ENCODE results near the gene RPS6KA4. TPM values are rescaled to one million over a fixed set of nuclear protein-coding genes. Genes with fewer than 3 reads are reported as not detected.

RPS6KA4 gene
- total RNA-seq, 2 donors from 2014 or later = 13.0 to 22.7 TPM

- no peak for DNase-seq
- no peaks in the 10 kb centered on the region for H3K36me3 ChIP-seq (replicated peaks in 1 of 2; ENCODE audit: insufficient read depth in 1 of 2, low read depth in 2 of 2)
- no peak overlapping the region for H3K4me3 ChIP-seq
- H3K27me3 ChIP-seq = no peaks in the 10 kb centered on the region
- no peaks in the 10 kb centered on the region for H3K4me1 ChIP-seq
- WGBS, 2 donors = 72% methylated on average over 15 of the region's 20 CpGs; no CpG with 5 or more reads in 1 of the 2 donors
- H3K27ac ChIP-seq = no peak overlapping the region
- H3K9me3 ChIP-seq = no peaks in the 10 kb centered on the region
- intact Hi-C loops (cut with DNase I) = no loop called here
- TF ChIP-seq CTCF (IDR thresholded peaks at IDR 0.05) = no peak
- TF ChIP-seq POLR2A (IDR thresholded peaks at IDR 0.05) = no peak
- no peak for ATAC-seq
These were observed 50.3 kb downstream of the RPS6KA4 start for GRCh38 chr11:64409278-64409677.

GRCh38 chr11:64409707-64410403 lies 50.9 kb downstream of the RPS6KA4 start:
- H3K27ac ChIP-seq = no peak overlapping the region
- 43 to 55% methylated on average over 15 to 16 of the region's 16 CpGs for WGBS, 2 donors
- DNase-seq = peak in 1 of 4 donors; percentile 35

GRCh38 chr11:64410404-64410734 lies 51.4 kb downstream of the RPS6KA4 start:
- ATAC-seq (no peak), DNase-seq (no peak)
- no peak for TF ChIP-seq CTCF (IDR thresholded peaks at IDR 0.05)
- no peak for TF ChIP-seq POLR2A (IDR thresholded peaks at IDR 0.05)
- Histone ChIP-seq H3K4me3 (no peak overlapping the region), H3K27ac (no peak overlapping the region), H3K27me3 (no peaks in the 10 kb centered on the region), H3K36me3 (replicated peaks in 1 of 2; ENCODE audit: insufficient read depth in 1 of 2, low read depth in 2 of 2) (no peaks in the 10 kb centered on the region), H3K9me3 (no peaks in the 10 kb centered on the region), H3K4me1 (no peaks in the 10 kb centered on the region)
- 70 to 78% methylated on average over 7 of the region's 7 CpGs for WGBS, 2 donors
- intact Hi-C loops (cut with DNase I) = no loop called here

More at GRCh38 chr11:64409707-64410403, 50.9 kb downstream of the RPS6KA4 start:
- no peaks in the 10 kb centered on the region for H3K36me3 ChIP-seq (replicated peaks in 1 of 2; ENCODE audit: insufficient read depth in 1 of 2, low read depth in 2 of 2)
- ATAC-seq = no peak
- TF ChIP-seq POLR2A (IDR thresholded peaks at IDR 0.05) (no peak), CTCF (IDR thresholded peaks at IDR 0.05) (no peak)
- H3K4me3 ChIP-seq = no peak overlapping the region
- no peaks in the 10 kb centered on the region for H3K27me3 ChIP-seq
- no peaks in the 10 kb centered on the region for H3K4me1 ChIP-seq
- intact Hi-C loops (cut with DNase I) = no loop called here
- H3K9me3 ChIP-seq = no peaks in the 10 kb centered on the region

- TF ChIP-seq CTCF (IDR thresholded peaks at IDR 0.05) (no peak), POLR2A (IDR thresholded peaks at IDR 0.05) (no peak)
- DNase-seq = no peak
These were observed 54.5 kb downstream of the RPS6KA4 start for GRCh38 chr11:64413417-64413816.

GRCh38 chr11:64415286-64415685 lies 56.3 kb downstream of the RPS6KA4 start:
- H3K27ac ChIP-seq = no peak overlapping the region

More at GRCh38 chr11:64413417-64413816, 54.5 kb downstream of the RPS6KA4 start:
- Histone ChIP-seq H3K27ac (no peak overlapping the region), H3K9me3 (no peaks in the 10 kb centered on the region), H3K27me3 (no peaks in the 10 kb centered on the region), H3K4me3 (no peak overlapping the region), H3K4me1 (no peaks in the 10 kb centered on the region), H3K36me3 (replicated peaks in 1 of 2; ENCODE audit: insufficient read depth in 1 of 2, low read depth in 2 of 2) (no peaks in the 10 kb centered on the region)
- 70 to 85% methylated on average over 3 of the region's 3 CpGs for WGBS, 2 donors
- no peak for ATAC-seq
- intact Hi-C loops (cut with DNase I) = no loop called here

More at GRCh38 chr11:64415286-64415685, 56.3 kb downstream of the RPS6KA4 start:
- intact Hi-C loops (cut with DNase I) = no loop called here
- no peaks in the 10 kb centered on the region for H3K9me3 ChIP-seq
- WGBS, 2 donors = 64 to 76% methylated on average over 10 of the region's 10 CpGs
- no peaks in the 10 kb centered on the region for H3K36me3 ChIP-seq (replicated peaks in 1 of 2; ENCODE audit: insufficient read depth in 1 of 2, low read depth in 2 of 2)
- no peak for ATAC-seq
- H3K4me3 ChIP-seq = no peak overlapping the region
- H3K27me3 ChIP-seq = no peaks in the 10 kb centered on the region
- TF ChIP-seq POLR2A (IDR thresholded peaks at IDR 0.05) = no peak
- no peak for TF ChIP-seq CTCF (IDR thresholded peaks at IDR 0.05)
- DNase-seq = no peak
- H3K4me1 ChIP-seq = no peaks in the 10 kb centered on the region

All from body of pancreas (tissue), 4 donors.